H54 (cell line): Measurements from ENCODE around the gene AK3.
A peak's percentile ranks its signal among the peaks of the same experiment; 100 is the strongest.
"Not testable (repeated sequence)": the region's sequence is repeated elsewhere in the genome, so short reads cannot be mapped to it uniquely, and the experiment has no call there.

Source experiments
- DNase-seq: peaks from one replicate; pipeline ENCODE4 v3.0.0; 2011; ENCODE audit warnings: low spot score, mixed read lengths; ENCODE audit not compliant: insufficient read length
- FAIRE-seq: peaks from 3 replicates; lab custom pipeline; 2011; peaks lifted over from hg19 to GRCh38; lab: Jason Lieb, UNC
- POLR2A ChIP-seq: IDR thresholded peaks from 2 replicates; pipeline ENCODE4 v1.6.1; 2011; ENCODE audit warnings: low read depth, mild to moderate bottlenecking, low read length

AK3 gene

GRCh38 chr9:4662108-4662988 is 78.7 kb downstream of the AK3 start, which contains the start of gene PLPP6:
PLPP6 (plus strand) TSS chr9:4662294; CDS start chr9:4662376, 82 bp downstream.
- FAIRE-seq (peak; percentile 92), DNase-seq (peak; percentile 83)
- TF ChIP-seq POLR2A, result peak; percentile 61

GRCh38 chr9:4661611-4662010 is 79.4 kb downstream of the AK3 start:
- DNase-seq, result no peak
- FAIRE-seq, result peak; percentile 48

GRCh38 chr9:4661165-4661564 is 79.8 kb downstream of the AK3 start:
- DNase-seq, result no peak
- FAIRE-seq, result peak; percentile 60
- TF ChIP-seq POLR2A, result no peak

More at GRCh38 chr9:4661611-4662010, 79.4 kb downstream of the AK3 start:
- no peak for TF ChIP-seq POLR2A

GRCh38 chr9:4660665-4661064 is 80.3 kb downstream of the AK3 start:
- not testable (repeated sequence) for FAIRE-seq, DNase-seq
